ENCODE measurements around the gene CHRNA7.

CHRNA7 gene

GRCh38 chr15:32089851-32090359 lies 59.6 kb downstream of the CHRNA7 start:
- DNase-seq (ENCODE audit: low read depth in 2 of 2) = no peak

- no peak for DNase-seq (ENCODE audit: low read depth in 2 of 2)
Observed at GRCh38 chr15:32091505-32092380, 61.4 kb downstream of the CHRNA7 start.

- DNase-seq (ENCODE audit: low read depth in 2 of 2) = no peak
Observed at GRCh38 chr15:32096213-32096612, 65.9 kb downstream of the CHRNA7 start.

GRCh38 chr15:32096916-32097617 lies 66.8 kb downstream of the CHRNA7 start:
- DNase-seq (ENCODE audit: low read depth in 2 of 2) = no peak

- no peak for DNase-seq (ENCODE audit: low read depth in 2 of 2)
Observed at GRCh38 chr15:32098033-32098432, 67.7 kb downstream of the CHRNA7 start.

- no peak for DNase-seq (ENCODE audit: low read depth in 2 of 2)
Observed at GRCh38 chr15:32099097-32099785, 68.9 kb downstream of the CHRNA7 start.

- DNase-seq (ENCODE audit: low read depth in 2 of 2) = no peak
Observed at GRCh38 chr15:32099956-32100684, 69.8 kb downstream of the CHRNA7 start.

GRCh38 chr15:32104061-32104995 lies 74.0 kb downstream of the CHRNA7 start:
- no peak for DNase-seq (ENCODE audit: low read depth in 2 of 2)

GRCh38 chr15:32105258-32106241 lies 75.2 kb downstream of the CHRNA7 start:
- no peak for DNase-seq (ENCODE audit: low read depth in 2 of 2)

- DNase-seq (ENCODE audit: low read depth in 2 of 2) = no peak
Observed at GRCh38 chr15:32106401-32107381, 76.4 kb downstream of the CHRNA7 start.

GRCh38 chr15:32107477-32108080 lies 77.3 kb downstream of the CHRNA7 start:
- no peak for DNase-seq (ENCODE audit: low read depth in 2 of 2)

- no peak for DNase-seq (ENCODE audit: low read depth in 2 of 2)
Observed at GRCh38 chr15:32108661-32109060, 78.3 kb downstream of the CHRNA7 start.

GRCh38 chr15:32112101-32112500 lies 81.8 kb downstream of the CHRNA7 start:
- DNase-seq (ENCODE audit: low read depth in 2 of 2) = no peak

- no peak for DNase-seq (ENCODE audit: low read depth in 2 of 2)
Observed at GRCh38 chr15:32113224-32113623, 82.9 kb downstream of the CHRNA7 start.

- no peak for DNase-seq (ENCODE audit: low read depth in 2 of 2)
Observed at GRCh38 chr15:32117122-32117521, 86.8 kb downstream of the CHRNA7 start.

- DNase-seq (ENCODE audit: low read depth in 2 of 2) = no peak
Observed at GRCh38 chr15:32119286-32119685, 89.0 kb downstream of the CHRNA7 start.

GRCh38 chr15:32119694-32120330 lies 89.5 kb downstream of the CHRNA7 start:
- DNase-seq (ENCODE audit: low read depth in 2 of 2) = no peak
